H9 (cell line): ENCODE data around the gene ELFN2. TPM values are rescaled to one million over a fixed set of nuclear protein-coding genes. Genes with fewer than 3 reads are reported as not detected.

Source experiments
- DNase-seq: peaks from one replicate; pipeline ENCODE4 v3.0.0-alpha.2; 2017
- H2AFZ ChIP-seq: one replicate; pipeline ENCODE4 v1.6.1; 2013; ENCODE audit warnings: mild to moderate bottlenecking, low read length, control low read depth, moderate library complexity
- H2AK5ac ChIP-seq: 2 replicates; pipeline ENCODE4 v1.6.1; 2013; ENCODE audit warnings: low read length, control low read depth, mixed read lengths; ENCODE audit not compliant: insufficient read length
- H2BK120ac ChIP-seq: one replicate; pipeline ENCODE4 v1.6.1; 2013; ENCODE audit warnings: low read depth, mild to moderate bottlenecking, low read length, control low read depth, inconsistent platforms; ENCODE audit not compliant: poor library complexity, severe bottlenecking
- H2BK12ac ChIP-seq: 2 replicates; pipeline ENCODE4 v1.6.1; 2013; ENCODE audit warnings: low read length, control low read depth, mixed read lengths, low read depth; ENCODE audit not compliant: insufficient read length
- H2BK15ac ChIP-seq: 2 replicates; pipeline ENCODE4 v1.6.1; 2013; ENCODE audit warnings: low read depth, low read length, control low read depth
- H2BK20ac ChIP-seq: one replicate; pipeline ENCODE4 v1.6.1; 2013; ENCODE audit warnings: low read depth, mild to moderate bottlenecking, low read length, control low read depth, inconsistent platforms; ENCODE audit not compliant: poor library complexity, severe bottlenecking
- H2BK5ac ChIP-seq: 2 replicates; pipeline ENCODE4 v1.6.1; 2013; ENCODE audit warnings: low read length, control low read depth, mixed read lengths; ENCODE audit not compliant: insufficient read length
- H3K14ac ChIP-seq: 2 replicates; pipeline ENCODE4 v1.6.1; 2013; ENCODE audit warnings: low read length, control low read depth; ENCODE audit not compliant: insufficient read depth
- H3K18ac ChIP-seq: 2 replicates; pipeline ENCODE4 v1.6.1; 2013; ENCODE audit warnings: low read depth, mild to moderate bottlenecking, mixed read lengths, low read length, control low read depth; ENCODE audit not compliant: insufficient read length
- H3K23ac ChIP-seq: 2 replicates; pipeline ENCODE4 v1.6.1; 2013; ENCODE audit warnings: low read length, control low read depth, mixed read lengths, low read depth; ENCODE audit not compliant: insufficient read length
- H3K23me2 ChIP-seq: 2 replicates; pipeline ENCODE4 v1.6.1; 2013; ENCODE audit warnings: low read depth, mild to moderate bottlenecking, mixed read lengths, low read length, control low read depth; ENCODE audit not compliant: insufficient read length, poor library complexity, severe bottlenecking
- H3K27ac ChIP-seq: 2 replicates; pipeline ENCODE4 v1.5.1; 2013; ENCODE audit warnings: low read length, control low read depth, mixed read lengths, low read depth; ENCODE audit not compliant: insufficient read length
- H3K27me3 ChIP-seq: 2 replicates; pipeline ENCODE4 v1.6.1; 2013; ENCODE audit warnings: low read length, control low read depth, inconsistent platforms; ENCODE audit not compliant: insufficient read depth
- H3K4ac ChIP-seq: 2 replicates; pipeline ENCODE4 v1.6.1; 2013; ENCODE audit warnings: low read depth, mild to moderate bottlenecking, control low read depth, inconsistent platforms, low read length, moderate library complexity
- H3K4me1 ChIP-seq: 2 replicates; pipeline ENCODE4 v1.6.1; 2013; ENCODE audit warnings: low read length, control low read depth, inconsistent platforms; ENCODE audit not compliant: insufficient read depth
- H3K4me2 ChIP-seq: 2 replicates; pipeline ENCODE4 v1.6.1; 2013; ENCODE audit warnings: low read length, control low read depth, mixed read lengths; ENCODE audit not compliant: insufficient read length, insufficient read depth
- H3K56ac ChIP-seq: 2 replicates; pipeline ENCODE4 v1.6.1; 2013; ENCODE audit warnings: low read depth, mild to moderate bottlenecking, mixed read lengths, low read length, control low read depth; ENCODE audit not compliant: insufficient read length
- H3K79me1 ChIP-seq: 2 replicates; pipeline ENCODE4 v1.6.1; 2013; ENCODE audit warnings: low read depth, mild to moderate bottlenecking, moderate library complexity, low read length, control low read depth, inconsistent platforms; ENCODE audit not compliant: insufficient read depth, poor library complexity, severe bottlenecking
- H3K79me2 ChIP-seq: 2 replicates; pipeline ENCODE4 v1.6.1; 2013; ENCODE audit warnings: low read length, control low read depth, inconsistent platforms; ENCODE audit not compliant: insufficient read depth
- H3K9ac ChIP-seq: 2 replicates; pipeline ENCODE4 v1.6.1; 2013; ENCODE audit warnings: low read length, control low read depth, mixed read lengths; ENCODE audit not compliant: insufficient read length; ENCODE audit errors: extremely low read depth
- H3K9me3 ChIP-seq: one replicate; pipeline ENCODE4 v1.6.1; 2013; ENCODE audit warnings: low read depth, low read length, inconsistent platforms; ENCODE audit not compliant: control insufficient read depth
- H3T11ph ChIP-seq: one replicate; pipeline ENCODE4 v1.6.1; 2013; ENCODE audit warnings: mild to moderate bottlenecking, low read length, control low read depth, inconsistent platforms
- H4K20me1 ChIP-seq: one replicate; pipeline ENCODE4 v1.6.1; 2013; ENCODE audit not compliant: control insufficient read depth, insufficient read length, insufficient read depth
- H4K5ac ChIP-seq: 2 replicates; pipeline ENCODE4 v1.6.1; 2013; ENCODE audit warnings: low read depth, mild to moderate bottlenecking, mixed read lengths, low read length, control low read depth; ENCODE audit not compliant: insufficient read length
- H4K8ac ChIP-seq: replicated peaks from 2 replicates; pipeline ENCODE4 v1.6.1; 2013; ENCODE audit warnings: low read length, control low read depth, mixed read lengths, low read depth; ENCODE audit not compliant: insufficient read length
- H4K91ac ChIP-seq: 2 replicates; pipeline ENCODE4 v1.6.1; 2013; ENCODE audit warnings: low read depth, mild to moderate bottlenecking, moderate library complexity, mixed read lengths, low read length, control low read depth; ENCODE audit not compliant: insufficient read length
- H3K27ac Mint-ChIP-seq, 3 experiments: 2 replicates in 2 of 3; 3 replicates in 1 of 3; pipeline ENCODE4 v1.8.0; 2020 to 2021; ENCODE audit warnings: mixed read lengths in 3 of 3, mild to moderate bottlenecking in 1 of 3, moderate library complexity in 1 of 3
- H3K27me3 Mint-ChIP-seq: 2 replicates; pipeline ENCODE4 v1.8.0; 2021; ENCODE audit warnings: low read depth, mild to moderate bottlenecking, moderate library complexity, mixed read lengths
- H3K36me3 Mint-ChIP-seq, 3 experiments: 2 replicates in 2 of 3; 3 replicates in 1 of 3; pipeline ENCODE4 v1.8.0; 2020 to 2021; ENCODE audit warnings: low read depth in 3 of 3, mixed read lengths in 3 of 3; ENCODE audit not compliant: insufficient read depth in 1 of 3
- H3K4me1 Mint-ChIP-seq, 2 experiments: 2 replicates each; pipeline ENCODE4 v1.8.0; 2020; ENCODE audit warnings: mixed read lengths in 2 of 2
- H3K4me3 Mint-ChIP-seq, 2 experiments: 2 replicates in 1 of 2; 3 replicates in 1 of 2; pipeline ENCODE4 v1.8.0; 2020 to 2021; ENCODE audit warnings: mild to moderate bottlenecking in 2 of 2, mixed read lengths in 2 of 2, moderate library complexity in 1 of 2
- H3K9me3 Mint-ChIP-seq, 2 experiments: 2 replicates in 1 of 2; 3 replicates in 1 of 2; pipeline ENCODE4 v1.8.0; 2020; ENCODE audit warnings: mild to moderate bottlenecking in 2 of 2, mixed read lengths in 2 of 2, moderate library complexity in 1 of 2
- WGBS: extraction: QIAGEN DNeasy Blood & Tissue Kit; methylation state at CpG from one replicate; pipeline ENCODE4 v1.1.7; 2013; ENCODE audit warnings: missing lambda C conversion rate, low lambda C conversion rate, mixed read lengths; ENCODE audit not compliant: insufficient read length; ENCODE audit errors: extremely low coverage; 5-methylcytosine and 5-hydroxymethylcytosine counted together
- total RNA-seq: library from RNA; stranded (reverse); gene quantifications from 2 replicates; pipeline ENCODE4 v1.2.1, GENCODE V29; 2021
- TF ChIP-seq, protein P1 (sequence below): fragments of 200-600 bp; sonication (generic); conservative IDR thresholded peaks from 3 replicates; pipeline ENCODE4 v1.8.0; 2021; ENCODE audit warnings: antibody characterized with exemption, mild to moderate bottlenecking

The ELFN2 gene
- total RNA-seq, 1 experiment from 2014 or later, result 0.70 TPM

DNA sequence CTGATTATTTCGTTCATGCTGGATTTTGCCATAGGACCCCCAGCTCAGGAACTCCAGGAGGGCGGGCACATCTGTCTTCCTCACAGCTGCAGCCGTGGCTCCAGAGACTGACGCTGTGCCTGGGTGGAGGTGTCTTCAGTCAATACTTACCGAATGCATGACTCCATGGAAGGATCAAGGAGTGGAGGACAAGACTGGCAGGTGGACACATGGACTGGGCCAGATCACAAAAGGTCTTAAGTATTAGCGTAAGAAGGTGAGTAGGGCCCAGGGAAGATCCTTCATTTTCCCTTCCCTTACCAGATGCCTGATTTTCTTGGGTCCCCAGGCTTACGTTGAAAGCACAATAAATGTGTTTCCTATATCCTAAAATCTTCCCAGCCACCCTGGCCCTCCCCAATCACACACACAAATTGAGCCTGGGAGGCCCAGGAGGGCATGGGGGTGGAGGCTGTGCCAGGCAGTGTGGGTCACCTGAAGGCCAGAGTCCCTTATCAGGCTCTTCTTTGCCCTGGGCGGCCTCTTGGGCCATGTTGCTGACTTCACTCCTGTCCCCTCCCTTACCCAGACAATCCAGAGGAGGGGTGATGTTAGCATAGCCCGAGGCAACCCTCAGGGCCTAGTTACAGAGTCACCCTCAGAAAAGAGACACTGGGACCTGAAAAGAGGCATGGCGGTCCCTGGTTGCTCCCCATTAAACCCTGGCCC, 88.6 kb downstream of the ELFN2 start:
- peaks cover 36 to 68% of the 10 kb centered on the region in 2 experiments for H3K4me1 Mint-ChIP-seq
- WGBS, result no CpG with 5 or more reads among the region's 10 CpGs
- no peak overlapping the region for H2AFZ ChIP-seq
- H3K27me3 Mint-ChIP-seq, result peaks cover 69% of the 10 kb centered on the region
- H3K4me1 ChIP-seq, result no peaks in the 10 kb centered on the region
- no peak overlapping the region for H2BK15ac ChIP-seq
- H3K23me2 ChIP-seq, result peaks cover 10% of the 10 kb centered on the region
- H4K91ac ChIP-seq, result no peak overlapping the region
- H3K9me3 ChIP-seq, result no peaks in the 10 kb centered on the region
- peak overlapping the region in 1 of 3 experiments; percentile 44; a peak in 2 of 7 replicates for H3K27ac Mint-ChIP-seq
- H3K27ac ChIP-seq, result no peak overlapping the region
- no peak overlapping the region for H2AK5ac ChIP-seq
- no peak overlapping the region for H2BK120ac ChIP-seq
- no peak for DNase-seq
- no peak overlapping the region for H2BK20ac ChIP-seq
- no peak overlapping the region for H3T11ph ChIP-seq
- H4K8ac ChIP-seq, result no peak overlapping the region
- H3K9me3 Mint-ChIP-seq, result no peaks in the 10 kb centered on the region
- H3K18ac ChIP-seq, result no peak overlapping the region
- no peak overlapping the region for H2BK5ac ChIP-seq
- H4K20me1 ChIP-seq, result no peaks in the 10 kb centered on the region
- H3K14ac ChIP-seq, result no peak overlapping the region
- no peak overlapping the region for H3K4me3 Mint-ChIP-seq
- no peaks in the 10 kb centered on the region for H3K79me1 ChIP-seq
- no peak overlapping the region for H3K23ac ChIP-seq
- no peak overlapping the region for H4K5ac ChIP-seq
- H3K36me3 Mint-ChIP-seq, result no peaks in the 10 kb centered on the region
- TF ChIP-seq, protein P1, sequence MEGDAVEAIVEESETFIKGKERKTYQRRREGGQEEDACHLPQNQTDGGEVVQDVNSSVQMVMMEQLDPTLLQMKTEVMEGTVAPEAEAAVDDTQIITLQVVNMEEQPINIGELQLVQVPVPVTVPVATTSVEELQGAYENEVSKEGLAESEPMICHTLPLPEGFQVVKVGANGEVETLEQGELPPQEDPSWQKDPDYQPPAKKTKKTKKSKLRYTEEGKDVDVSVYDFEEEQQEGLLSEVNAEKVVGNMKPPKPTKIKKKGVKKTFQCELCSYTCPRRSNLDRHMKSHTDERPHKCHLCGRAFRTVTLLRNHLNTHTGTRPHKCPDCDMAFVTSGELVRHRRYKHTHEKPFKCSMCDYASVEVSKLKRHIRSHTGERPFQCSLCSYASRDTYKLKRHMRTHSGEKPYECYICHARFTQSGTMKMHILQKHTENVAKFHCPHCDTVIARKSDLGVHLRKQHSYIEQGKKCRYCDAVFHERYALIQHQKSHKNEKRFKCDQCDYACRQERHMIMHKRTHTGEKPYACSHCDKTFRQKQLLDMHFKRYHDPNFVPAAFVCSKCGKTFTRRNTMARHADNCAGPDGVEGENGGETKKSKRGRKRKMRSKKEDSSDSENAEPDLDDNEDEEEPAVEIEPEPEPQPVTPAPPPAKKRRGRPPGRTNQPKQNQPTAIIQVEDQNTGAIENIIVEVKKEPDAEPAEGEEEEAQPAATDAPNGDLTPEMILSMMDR, result no peak
- no peaks in the 10 kb centered on the region for H3K79me2 ChIP-seq
- no peak overlapping the region for H3K9ac ChIP-seq
- no peak overlapping the region for H3K4ac ChIP-seq
- H3K27me3 ChIP-seq, result peaks cover 3% of the 10 kb centered on the region; the same call in 1 of the 2 replicates
- no peak overlapping the region for H2BK12ac ChIP-seq
- H3K56ac ChIP-seq, result no peak overlapping the region
- no peak overlapping the region for H3K4me2 ChIP-seq
